Astrocyte of the cerebellum (primary cell): Measurements from ENCODE around the gene CYP26A1.
A peak's percentile ranks its signal among the peaks of the same experiment; 100 is the strongest.

ENCODE experiments used
- DNase-seq: peaks from one replicate; pipeline ENCODE4 v3.0.0-alpha.2; 2011; ENCODE audit warnings: low read depth
- H3K4me3 ChIP-seq: 2 replicates; pipeline ENCODE4 v1.5.1; 2011; ENCODE audit warnings: mild to moderate bottlenecking, low read depth, low read length, moderate library complexity
- in situ Hi-C: cut with HindIII; loops from 2 replicates; pipeline ENCODE4 v1.10.0; 2017; ENCODE audit warnings: low sequenced_read_pairs
- TF ChIP-seq, protein P1 (sequence below): IDR thresholded peaks from 2 replicates; pipeline ENCODE4 v1.5.1; 2012; ENCODE audit warnings: low read length, low read depth, moderate library complexity, mild to moderate bottlenecking; ENCODE audit errors: missing control alignments

Gene CYP26A1

DNA sequence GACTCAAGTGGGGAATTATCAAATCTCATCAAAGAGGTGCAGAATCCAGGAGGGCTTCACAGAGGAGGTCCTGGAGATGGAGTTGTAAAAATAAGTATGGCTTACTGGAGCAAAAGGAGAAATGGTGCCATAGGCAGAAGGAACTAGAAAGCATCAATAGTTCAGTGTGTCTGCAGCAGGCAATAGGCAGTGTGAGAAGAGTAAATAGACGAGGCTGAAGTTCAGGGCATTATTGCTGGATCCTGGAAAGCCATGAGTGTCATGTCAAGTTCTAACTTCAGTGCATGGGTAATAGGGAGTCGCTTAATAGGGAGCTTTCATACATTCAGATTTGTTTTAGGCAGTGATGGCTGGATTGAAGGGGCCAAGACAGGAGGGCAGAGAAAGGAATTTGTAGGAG lies 39.3 kb downstream of the CYP26A1 start:
- no peak for DNase-seq
- no peak overlapping the region for H3K4me3 ChIP-seq
- TF ChIP-seq, protein P1, sequence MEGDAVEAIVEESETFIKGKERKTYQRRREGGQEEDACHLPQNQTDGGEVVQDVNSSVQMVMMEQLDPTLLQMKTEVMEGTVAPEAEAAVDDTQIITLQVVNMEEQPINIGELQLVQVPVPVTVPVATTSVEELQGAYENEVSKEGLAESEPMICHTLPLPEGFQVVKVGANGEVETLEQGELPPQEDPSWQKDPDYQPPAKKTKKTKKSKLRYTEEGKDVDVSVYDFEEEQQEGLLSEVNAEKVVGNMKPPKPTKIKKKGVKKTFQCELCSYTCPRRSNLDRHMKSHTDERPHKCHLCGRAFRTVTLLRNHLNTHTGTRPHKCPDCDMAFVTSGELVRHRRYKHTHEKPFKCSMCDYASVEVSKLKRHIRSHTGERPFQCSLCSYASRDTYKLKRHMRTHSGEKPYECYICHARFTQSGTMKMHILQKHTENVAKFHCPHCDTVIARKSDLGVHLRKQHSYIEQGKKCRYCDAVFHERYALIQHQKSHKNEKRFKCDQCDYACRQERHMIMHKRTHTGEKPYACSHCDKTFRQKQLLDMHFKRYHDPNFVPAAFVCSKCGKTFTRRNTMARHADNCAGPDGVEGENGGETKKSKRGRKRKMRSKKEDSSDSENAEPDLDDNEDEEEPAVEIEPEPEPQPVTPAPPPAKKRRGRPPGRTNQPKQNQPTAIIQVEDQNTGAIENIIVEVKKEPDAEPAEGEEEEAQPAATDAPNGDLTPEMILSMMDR = no peak
- in situ Hi-C loops = loop anchor here (25.0 kb wide), 1 partner anchor 399 kb away; no protein-coding TSS in a partner anchor

DNA sequence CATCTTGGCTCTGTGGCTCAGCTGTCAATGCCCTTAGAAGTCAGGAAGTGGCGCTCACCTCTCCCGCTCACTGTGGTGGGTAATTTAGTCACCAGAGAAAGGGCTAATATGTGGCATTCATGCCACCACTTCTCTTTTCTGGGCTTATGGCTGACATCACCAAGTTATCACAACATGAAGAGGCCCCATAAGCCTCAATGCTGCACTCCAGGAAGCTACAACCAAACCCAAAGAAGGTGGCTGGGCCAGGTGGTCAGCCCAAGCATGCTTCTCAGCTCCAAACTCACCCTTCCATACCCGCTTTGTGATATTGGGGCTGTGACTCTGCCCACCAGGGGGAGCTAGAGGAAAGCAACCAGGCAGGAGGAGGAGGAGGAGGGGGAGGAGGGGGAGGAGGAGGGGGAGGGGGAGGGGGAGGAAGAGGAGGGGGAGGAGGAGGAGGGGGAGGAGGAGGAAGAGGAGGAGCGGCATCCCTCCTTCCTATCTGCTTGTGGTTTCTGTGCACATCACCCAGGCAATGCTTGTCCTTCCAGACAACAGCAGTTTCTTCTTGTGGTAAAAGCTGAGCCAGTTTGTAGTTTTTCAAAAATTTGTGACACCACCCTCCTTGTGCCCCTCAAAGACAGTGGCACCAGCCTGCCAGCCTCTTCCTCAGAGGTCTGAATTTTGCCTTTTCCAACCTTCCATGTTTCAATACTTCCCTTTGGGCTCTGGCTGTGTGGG lies 42.1 kb downstream of the CYP26A1 start:
- in situ Hi-C loops = loop anchor here (25.0 kb wide), 1 partner anchor 396 kb away; no protein-coding TSS in a partner anchor
- TF ChIP-seq, protein P1 = peak; percentile 62
- peak; percentile 12 for DNase-seq
- no peak overlapping the region for H3K4me3 ChIP-seq

DNA sequence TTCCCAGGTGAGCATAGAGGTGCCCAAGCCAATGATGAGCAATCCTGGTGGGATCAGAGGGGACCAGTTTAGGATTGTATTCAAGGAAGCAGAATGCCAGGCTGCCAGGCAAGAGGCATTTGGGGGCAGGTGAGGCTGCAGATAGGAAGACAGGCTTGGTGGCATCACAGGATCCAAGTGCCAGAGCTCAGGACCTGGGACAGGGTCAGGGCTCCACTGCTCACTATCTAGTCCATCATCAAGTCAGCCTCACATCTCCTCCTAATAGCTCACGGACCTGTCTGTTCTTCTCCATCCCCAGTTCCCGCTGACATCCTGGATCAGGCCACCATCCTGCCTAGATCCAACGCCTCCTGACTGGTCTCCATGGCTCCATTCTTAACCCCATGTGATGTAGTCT lies 47.6 kb downstream of the CYP26A1 start:
- no peak overlapping the region for H3K4me3 ChIP-seq
- in situ Hi-C loops = loop anchor here (25.0 kb wide), 1 partner anchor 391 kb away; no protein-coding TSS in a partner anchor
- no peak for DNase-seq
- TF ChIP-seq, protein P1 = no peak

DNA sequence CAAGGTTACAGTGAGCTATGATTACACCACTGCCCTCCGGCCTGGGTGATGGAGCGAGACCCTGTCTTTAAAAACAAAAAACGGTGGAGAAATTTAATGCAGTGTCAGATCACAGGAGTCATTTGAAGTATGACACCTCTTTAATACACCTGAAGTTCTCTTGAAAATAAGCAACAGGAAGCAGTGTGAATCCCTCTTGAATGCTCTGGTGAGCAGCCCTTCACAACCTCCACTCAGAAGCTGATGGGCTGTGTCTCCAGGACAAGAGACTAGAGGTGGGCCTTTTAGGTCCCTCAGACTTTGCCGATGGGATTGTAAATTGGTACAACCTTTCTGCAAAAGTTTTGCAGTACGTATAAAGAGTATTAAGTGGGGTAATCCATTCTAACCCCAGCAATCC lies 50.1 kb downstream of the CYP26A1 start:
- TF ChIP-seq, protein P1 = no peak
- no peak overlapping the region for H3K4me3 ChIP-seq
- no peak for DNase-seq
- in situ Hi-C loops = loop anchor here (25.0 kb wide), 1 partner anchor 389 kb away; no protein-coding TSS in a partner anchor

DNA sequence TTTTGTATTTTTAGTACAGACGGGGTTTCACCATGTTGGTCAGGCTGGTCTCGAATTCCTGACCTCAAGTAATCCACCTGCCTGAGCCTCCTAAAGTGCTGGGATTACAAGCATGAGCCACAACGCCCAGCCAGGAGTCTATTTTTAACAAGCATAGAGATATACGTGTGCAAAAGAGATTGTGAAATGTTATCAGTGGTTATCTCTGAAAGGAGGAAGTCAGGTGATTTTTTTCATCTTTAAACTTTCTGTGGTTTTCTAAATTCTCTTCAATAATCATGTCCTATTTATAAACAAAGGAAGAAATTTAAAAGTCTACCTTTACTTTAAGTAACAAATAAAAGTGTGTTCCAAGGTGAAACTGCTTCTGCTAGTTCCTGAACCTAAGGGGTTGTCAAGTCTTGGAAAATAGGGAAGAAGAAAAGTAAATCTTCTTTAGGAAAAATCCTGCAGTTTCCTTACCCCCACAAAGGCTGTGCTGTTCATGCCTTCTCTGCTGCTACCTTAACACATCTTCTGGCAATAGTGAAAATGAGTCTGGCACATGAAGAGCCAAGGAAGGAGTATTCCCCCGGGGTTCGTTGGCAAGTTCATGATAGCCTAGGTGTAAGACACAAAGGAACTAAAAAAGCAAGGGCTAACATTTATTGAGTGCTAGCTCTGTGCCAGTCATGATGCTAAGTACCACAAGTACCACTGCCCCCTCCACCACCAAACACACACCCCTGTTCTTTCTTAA lies 51.1 kb downstream of the CYP26A1 start:
- TF ChIP-seq, protein P1 = no peak
- H3K4me3 ChIP-seq = no peak overlapping the region
- in situ Hi-C loops = loop anchor here (25.0 kb wide), 1 partner anchor 388 kb away; no protein-coding TSS in a partner anchor
- no peak for DNase-seq

DNA sequence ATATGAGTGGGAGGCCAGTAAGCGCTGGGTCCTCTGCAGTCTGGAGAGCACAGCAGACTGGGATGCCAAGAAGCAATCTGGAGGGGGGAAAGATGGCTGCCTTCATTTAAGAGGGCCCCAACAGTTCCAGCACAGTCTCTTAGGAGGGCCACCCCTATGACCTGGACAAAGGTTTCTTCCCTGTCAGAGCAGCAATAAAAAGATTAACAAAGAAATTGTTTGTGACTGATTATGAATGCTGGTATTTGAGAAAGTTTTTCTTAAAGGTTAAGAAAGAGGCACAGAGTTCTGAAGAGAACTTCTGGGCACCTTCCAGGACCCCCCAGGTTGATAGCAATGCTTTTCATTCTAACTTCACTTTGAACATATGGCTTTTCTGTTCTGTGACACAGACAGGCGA lies 52.3 kb downstream of the CYP26A1 start:
- in situ Hi-C loops = no loop called here
- no peak for DNase-seq
- TF ChIP-seq, protein P1 = no peak
- H3K4me3 ChIP-seq = no peak overlapping the region
